ENCODE measurements around the gene CGN.

CGN gene

DNA sequence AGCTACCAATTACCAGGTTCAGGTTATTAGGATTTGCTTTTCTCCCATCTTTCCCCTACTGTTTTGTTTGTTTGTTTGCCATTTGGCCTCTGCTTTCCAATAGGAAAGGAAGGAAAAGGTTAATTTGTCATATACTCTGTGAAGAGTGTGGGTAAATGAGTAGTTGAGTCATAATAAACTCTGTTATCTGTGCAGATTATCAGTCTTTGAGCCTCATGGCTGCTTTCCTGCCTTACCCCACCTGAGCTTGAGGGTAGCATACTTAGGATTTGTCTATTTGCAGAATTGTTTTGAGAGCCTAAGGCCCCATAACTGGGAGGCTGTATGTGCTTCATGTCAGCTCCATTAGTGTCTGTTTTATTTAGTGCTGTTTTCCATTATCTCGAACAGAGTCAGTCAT, 67.8 kb downstream of the CGN start:
- no peak for DNase-seq (ENCODE audit: low read depth in 1 of 2, low spot score in 1 of 2)
- H3K4me3 ChIP-seq (replicated peaks; ENCODE audit: insufficient read depth, low read length) = no peak overlapping the region
- TF ChIP-seq, protein P1, sequence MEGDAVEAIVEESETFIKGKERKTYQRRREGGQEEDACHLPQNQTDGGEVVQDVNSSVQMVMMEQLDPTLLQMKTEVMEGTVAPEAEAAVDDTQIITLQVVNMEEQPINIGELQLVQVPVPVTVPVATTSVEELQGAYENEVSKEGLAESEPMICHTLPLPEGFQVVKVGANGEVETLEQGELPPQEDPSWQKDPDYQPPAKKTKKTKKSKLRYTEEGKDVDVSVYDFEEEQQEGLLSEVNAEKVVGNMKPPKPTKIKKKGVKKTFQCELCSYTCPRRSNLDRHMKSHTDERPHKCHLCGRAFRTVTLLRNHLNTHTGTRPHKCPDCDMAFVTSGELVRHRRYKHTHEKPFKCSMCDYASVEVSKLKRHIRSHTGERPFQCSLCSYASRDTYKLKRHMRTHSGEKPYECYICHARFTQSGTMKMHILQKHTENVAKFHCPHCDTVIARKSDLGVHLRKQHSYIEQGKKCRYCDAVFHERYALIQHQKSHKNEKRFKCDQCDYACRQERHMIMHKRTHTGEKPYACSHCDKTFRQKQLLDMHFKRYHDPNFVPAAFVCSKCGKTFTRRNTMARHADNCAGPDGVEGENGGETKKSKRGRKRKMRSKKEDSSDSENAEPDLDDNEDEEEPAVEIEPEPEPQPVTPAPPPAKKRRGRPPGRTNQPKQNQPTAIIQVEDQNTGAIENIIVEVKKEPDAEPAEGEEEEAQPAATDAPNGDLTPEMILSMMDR (IDR thresholded peaks at IDR 0.05; ENCODE audit: insufficient read depth, low read length) = no peak
- TF ChIP-seq, protein P2, sequence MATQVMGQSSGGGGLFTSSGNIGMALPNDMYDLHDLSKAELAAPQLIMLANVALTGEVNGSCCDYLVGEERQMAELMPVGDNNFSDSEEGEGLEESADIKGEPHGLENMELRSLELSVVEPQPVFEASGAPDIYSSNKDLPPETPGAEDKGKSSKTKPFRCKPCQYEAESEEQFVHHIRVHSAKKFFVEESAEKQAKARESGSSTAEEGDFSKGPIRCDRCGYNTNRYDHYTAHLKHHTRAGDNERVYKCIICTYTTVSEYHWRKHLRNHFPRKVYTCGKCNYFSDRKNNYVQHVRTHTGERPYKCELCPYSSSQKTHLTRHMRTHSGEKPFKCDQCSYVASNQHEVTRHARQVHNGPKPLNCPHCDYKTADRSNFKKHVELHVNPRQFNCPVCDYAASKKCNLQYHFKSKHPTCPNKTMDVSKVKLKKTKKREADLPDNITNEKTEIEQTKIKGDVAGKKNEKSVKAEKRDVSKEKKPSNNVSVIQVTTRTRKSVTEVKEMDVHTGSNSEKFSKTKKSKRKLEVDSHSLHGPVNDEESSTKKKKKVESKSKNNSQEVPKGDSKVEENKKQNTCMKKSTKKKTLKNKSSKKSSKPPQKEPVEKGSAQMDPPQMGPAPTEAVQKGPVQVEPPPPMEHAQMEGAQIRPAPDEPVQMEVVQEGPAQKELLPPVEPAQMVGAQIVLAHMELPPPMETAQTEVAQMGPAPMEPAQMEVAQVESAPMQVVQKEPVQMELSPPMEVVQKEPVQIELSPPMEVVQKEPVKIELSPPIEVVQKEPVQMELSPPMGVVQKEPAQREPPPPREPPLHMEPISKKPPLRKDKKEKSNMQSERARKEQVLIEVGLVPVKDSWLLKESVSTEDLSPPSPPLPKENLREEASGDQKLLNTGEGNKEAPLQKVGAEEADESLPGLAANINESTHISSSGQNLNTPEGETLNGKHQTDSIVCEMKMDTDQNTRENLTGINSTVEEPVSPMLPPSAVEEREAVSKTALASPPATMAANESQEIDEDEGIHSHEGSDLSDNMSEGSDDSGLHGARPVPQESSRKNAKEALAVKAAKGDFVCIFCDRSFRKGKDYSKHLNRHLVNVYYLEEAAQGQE (IDR thresholded peaks at IDR 0.05; ENCODE audit: insufficient replicate concordance, low read depth) = no peak
- TF ChIP-seq POLR2AphosphoS5 (IDR thresholded peaks at IDR 0.05; ENCODE audit: low read depth) = no peak
- no peak for TF ChIP-seq GABPA (IDR thresholded peaks at IDR 0.05; ENCODE audit: low read depth)
- no peak for TF ChIP-seq SPI1 (IDR thresholded peaks at IDR 0.05; ENCODE audit: borderline replicate concordance, low read depth)
- H3K27me3 ChIP-seq (ENCODE audit: insufficient read depth, poor library complexity, severe bottlenecking) = no peaks in the 10 kb centered on the region
- H3K27ac ChIP-seq (replicated peaks) = no peak overlapping the region

DNA sequence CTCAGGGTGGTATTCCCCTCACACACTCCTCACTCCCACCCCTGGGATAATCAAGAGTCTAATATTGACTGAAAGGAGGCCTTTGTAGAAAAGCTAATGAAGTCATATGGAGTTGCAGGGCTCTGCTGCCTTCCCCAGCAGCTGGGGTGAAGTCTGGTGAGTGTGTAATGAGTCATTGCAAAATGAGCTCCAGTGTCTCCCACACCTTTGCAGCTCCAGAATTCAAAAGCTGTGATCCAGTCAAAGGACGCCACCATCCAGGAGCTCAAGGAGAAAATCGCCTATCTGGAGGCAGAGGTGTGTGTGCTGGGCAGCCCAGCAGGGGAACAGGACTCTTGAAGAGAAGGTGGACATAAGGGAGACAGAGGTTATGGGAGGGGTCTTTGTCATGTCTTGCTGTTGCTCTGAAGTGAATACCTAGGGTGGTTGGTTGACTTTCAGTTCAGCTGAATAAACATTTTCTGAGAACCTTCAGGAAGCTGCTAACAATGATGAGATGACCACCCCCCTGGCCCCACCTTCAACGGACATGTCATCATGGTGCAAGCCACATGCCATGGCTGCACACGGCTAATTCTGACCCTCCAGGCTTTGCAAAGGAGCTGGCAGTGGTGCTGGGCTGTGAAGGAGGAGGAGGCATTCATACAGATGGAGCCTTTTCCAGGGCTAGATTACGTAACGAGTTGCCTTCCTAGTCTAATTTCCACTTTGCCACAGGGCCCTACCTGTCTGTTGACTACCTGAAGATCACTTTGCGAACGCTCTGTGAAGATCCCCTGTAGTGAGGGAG, 68.4 kb downstream of the CGN start:
- no peak for DNase-seq (ENCODE audit: low read depth in 1 of 2, low spot score in 1 of 2)
- H3K27ac ChIP-seq (replicated peaks) = no peak overlapping the region
- H3K27me3 ChIP-seq (ENCODE audit: insufficient read depth, poor library complexity, severe bottlenecking) = no peaks in the 10 kb centered on the region
- TF ChIP-seq GABPA (IDR thresholded peaks at IDR 0.05; ENCODE audit: low read depth) (no peak), POLR2AphosphoS5 (IDR thresholded peaks at IDR 0.05; ENCODE audit: low read depth) (no peak), SPI1 (IDR thresholded peaks at IDR 0.05; ENCODE audit: borderline replicate concordance, low read depth) (no peak)
- TF ChIP-seq, protein P2 (IDR thresholded peaks at IDR 0.05; ENCODE audit: insufficient replicate concordance, low read depth) = no peak
- TF ChIP-seq, protein P1 (IDR thresholded peaks at IDR 0.05; ENCODE audit: insufficient read depth, low read length) = no peak
- H3K4me3 ChIP-seq (replicated peaks; ENCODE audit: insufficient read depth, low read length) = no peak overlapping the region

DNA sequence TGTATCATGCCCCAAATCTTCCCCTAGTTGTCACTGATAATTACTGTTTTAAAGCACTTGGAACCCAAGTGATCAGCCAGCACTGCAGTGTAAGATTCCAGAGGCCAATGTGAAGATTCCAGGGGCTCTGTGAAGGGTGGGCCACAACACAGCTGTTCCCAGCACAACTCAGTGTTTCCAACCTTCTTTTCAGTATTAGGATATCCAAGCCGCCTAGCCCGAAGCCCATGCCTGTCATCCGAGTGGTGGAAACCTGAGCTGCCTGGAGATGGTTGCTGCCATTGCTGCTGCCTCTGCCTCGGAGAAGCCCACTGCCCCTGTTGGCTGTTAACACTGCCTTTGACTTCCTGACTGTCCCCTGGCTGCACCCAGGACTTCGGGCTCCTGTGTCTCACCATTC, 70.3 kb downstream of the CGN start:
- no peak overlapping the region for H3K4me3 ChIP-seq (replicated peaks; ENCODE audit: insufficient read depth, low read length)
- no peaks in the 10 kb centered on the region for H3K27me3 ChIP-seq (ENCODE audit: insufficient read depth, poor library complexity, severe bottlenecking)
- TF ChIP-seq, protein P1 (IDR thresholded peaks at IDR 0.05; ENCODE audit: insufficient read depth, low read length) = no peak
- TF ChIP-seq SPI1 (IDR thresholded peaks at IDR 0.05; ENCODE audit: borderline replicate concordance, low read depth) (no peak), GABPA (IDR thresholded peaks at IDR 0.05; ENCODE audit: low read depth) (no peak), POLR2AphosphoS5 (IDR thresholded peaks at IDR 0.05; ENCODE audit: low read depth) (no peak)
- TF ChIP-seq, protein P2 (IDR thresholded peaks at IDR 0.05; ENCODE audit: insufficient replicate concordance, low read depth) = no peak
- H3K27ac ChIP-seq (replicated peaks) = no peak overlapping the region
- DNase-seq (ENCODE audit: low read depth in 1 of 2, low spot score in 1 of 2) = no peak

Data from HL-60 (cell line).